SU-DHL-6 (cell line): Measurements from ENCODE around the gene KCTD6.

ENCODE experiments used
- EZH2phosphoT487 ChIP-seq: fragments of 200-600 bp; sonication (generic), shearing (Covaris generic); conservative IDR thresholded peaks from 2 replicates; pipeline ENCODE4 v1.6.1; 2018; ENCODE audit warnings: mild to moderate bottlenecking, antibody characterized with exemption, low read length, moderate library complexity, mixed read lengths
- TF ChIP-seq, protein P1 (sequence below): fragments of 200-600 bp; sonication (generic); IDR thresholded peaks from one replicate; pipeline ENCODE4 v1.5.1; 2017; ENCODE audit warnings: antibody characterized with exemption, mild to moderate bottlenecking, low read length, moderate library complexity; ENCODE audit not compliant: insufficient read depth, poor library complexity, severe bottlenecking

DNA sequence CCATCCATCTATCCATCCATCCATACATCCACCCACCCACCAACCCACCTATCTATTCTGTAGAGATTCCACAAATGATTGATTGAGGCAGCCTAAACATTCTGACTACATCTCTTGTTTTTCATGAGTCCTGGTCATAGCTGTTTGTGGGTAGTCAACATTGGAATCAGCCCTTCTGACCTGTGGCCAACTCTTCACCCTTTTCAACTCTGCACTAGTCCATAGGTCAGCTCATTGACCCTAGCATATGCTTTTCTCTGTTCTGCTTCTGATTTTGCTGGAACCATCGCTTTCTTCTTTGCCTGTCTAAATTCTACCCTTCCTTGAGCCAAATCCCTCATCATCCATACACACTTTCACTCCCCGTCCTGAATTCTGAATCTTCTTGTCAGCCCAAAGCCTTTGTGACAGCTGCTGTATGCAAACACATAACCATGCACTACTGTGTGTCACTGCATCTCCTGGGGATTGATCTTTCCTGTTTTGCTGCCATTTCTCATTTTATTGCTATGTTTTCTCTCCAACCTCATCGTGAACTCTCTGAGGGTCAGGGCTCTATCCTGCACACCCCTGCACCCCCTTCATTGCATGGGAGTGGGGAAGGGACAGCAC lies 16.8 kb upstream of the KCTD6 start:
- TF ChIP-seq, protein P1, sequence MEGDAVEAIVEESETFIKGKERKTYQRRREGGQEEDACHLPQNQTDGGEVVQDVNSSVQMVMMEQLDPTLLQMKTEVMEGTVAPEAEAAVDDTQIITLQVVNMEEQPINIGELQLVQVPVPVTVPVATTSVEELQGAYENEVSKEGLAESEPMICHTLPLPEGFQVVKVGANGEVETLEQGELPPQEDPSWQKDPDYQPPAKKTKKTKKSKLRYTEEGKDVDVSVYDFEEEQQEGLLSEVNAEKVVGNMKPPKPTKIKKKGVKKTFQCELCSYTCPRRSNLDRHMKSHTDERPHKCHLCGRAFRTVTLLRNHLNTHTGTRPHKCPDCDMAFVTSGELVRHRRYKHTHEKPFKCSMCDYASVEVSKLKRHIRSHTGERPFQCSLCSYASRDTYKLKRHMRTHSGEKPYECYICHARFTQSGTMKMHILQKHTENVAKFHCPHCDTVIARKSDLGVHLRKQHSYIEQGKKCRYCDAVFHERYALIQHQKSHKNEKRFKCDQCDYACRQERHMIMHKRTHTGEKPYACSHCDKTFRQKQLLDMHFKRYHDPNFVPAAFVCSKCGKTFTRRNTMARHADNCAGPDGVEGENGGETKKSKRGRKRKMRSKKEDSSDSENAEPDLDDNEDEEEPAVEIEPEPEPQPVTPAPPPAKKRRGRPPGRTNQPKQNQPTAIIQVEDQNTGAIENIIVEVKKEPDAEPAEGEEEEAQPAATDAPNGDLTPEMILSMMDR = no peak
- no peak for TF ChIP-seq EZH2phosphoT487
